ENCODE data around the gene DYNC1LI1. TPM values are rescaled to one million over a fixed set of nuclear protein-coding genes. Genes with fewer than 3 reads are reported as not detected.
A peak's percentile ranks its signal among the peaks of the same experiment; 100 is the strongest.
"Not testable (repeated sequence)": the region's sequence is repeated elsewhere in the genome, so short reads cannot be mapped to it uniquely, and the experiment has no call there.

DYNC1LI1 gene
- total and polyA plus RNA-seq, 2 donors (not counting 1 experiment from before 2014, with no cell fraction given): 15.0 to 38.8 TPM

DNA sequence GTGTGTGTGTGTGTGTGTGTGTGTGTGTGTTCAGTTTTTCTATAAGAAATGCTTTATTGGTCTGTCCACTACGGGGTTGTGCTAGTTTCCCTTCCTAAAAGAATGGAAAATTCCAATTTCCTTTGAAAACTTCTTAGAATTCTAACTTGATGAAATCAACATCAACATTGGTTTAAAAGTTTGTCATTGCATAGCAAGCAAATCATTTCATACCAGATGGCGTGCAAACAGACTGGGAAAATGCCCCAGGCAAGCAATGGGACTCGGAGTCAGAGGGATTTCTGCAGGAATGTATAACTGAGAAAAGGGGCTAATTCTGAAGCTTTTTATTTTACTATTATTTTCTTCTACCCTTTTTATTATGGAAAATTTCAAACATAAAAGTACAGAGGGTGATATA is 13.1 kb upstream of the DYNC1LI1 start:
- no peak overlapping the region for H3K27ac Mint-ChIP-seq
- ChIA-PET CTCF (no interaction called here), POLR2A (no interaction called here)
- no peaks in the 10 kb centered on the region for H3K9me3 Mint-ChIP-seq (ENCODE audit: insufficient read depth)
- Histone ChIP-seq H3K4me3 (ENCODE audit: control extremely low read depth in 1 of 5, extremely low read depth in 1 of 5, insufficient read depth in 1 of 5, low read depth in 2 of 5, low read length in 4 of 5) (no peak overlapping the region), H3K27ac (ENCODE audit: low read length in 2 of 2) (no peak overlapping the region), H3K4me2 (replicated peaks; ENCODE audit: low read depth, low read length, poor library complexity, severe bottlenecking) (no peak overlapping the region), H3K27me3 (replicated peaks in 1 of 4; ENCODE audit: control extremely low read depth in 1 of 4, control insufficient read depth in 3 of 4, insufficient read depth in 4 of 4, low read length in 3 of 4) (no peaks in the 10 kb centered on the region), H3K79me2 (ENCODE audit: control insufficient read depth, insufficient read depth, low read length) (no peaks in the 10 kb centered on the region), H3K36me3 (replicated peaks in 1 of 2; ENCODE audit: control extremely low read depth in 1 of 2, control insufficient read depth in 1 of 2, extremely low read depth in 1 of 2, insufficient read depth in 2 of 2, low read length in 1 of 2) (no peaks in the 10 kb centered on the region), H3K4me1 (ENCODE audit: control insufficient read depth in 2 of 2, insufficient read depth in 2 of 2, low read length in 2 of 2) (no peaks in the 10 kb centered on the region), H3K9me3 (ENCODE audit: control extremely low read depth in 1 of 3, control insufficient read depth in 2 of 3, insufficient read depth in 1 of 3, low read length in 2 of 3) (peaks cover 0 to 3% (median 0%) of the 10 kb centered on the region in 3 donors), H3K9ac (ENCODE audit: low read length) (no peak overlapping the region), H4K20me1 (ENCODE audit: control insufficient read depth, insufficient read depth, low read length, poor library complexity, severe bottlenecking) (no peaks in the 10 kb centered on the region), H2AFZ (ENCODE audit: insufficient read depth, low read depth, low read length, poor library complexity, severe bottlenecking) (no peak overlapping the region)
- ATAC-seq (ENCODE audit: low read depth): no peak
- H3K4me1 Mint-ChIP-seq: peaks cover 6% of the 10 kb centered on the region
- intact Hi-C loops (cut with micrococcal nuclease): no loop called here
- TF ChIP-seq, protein P1, sequence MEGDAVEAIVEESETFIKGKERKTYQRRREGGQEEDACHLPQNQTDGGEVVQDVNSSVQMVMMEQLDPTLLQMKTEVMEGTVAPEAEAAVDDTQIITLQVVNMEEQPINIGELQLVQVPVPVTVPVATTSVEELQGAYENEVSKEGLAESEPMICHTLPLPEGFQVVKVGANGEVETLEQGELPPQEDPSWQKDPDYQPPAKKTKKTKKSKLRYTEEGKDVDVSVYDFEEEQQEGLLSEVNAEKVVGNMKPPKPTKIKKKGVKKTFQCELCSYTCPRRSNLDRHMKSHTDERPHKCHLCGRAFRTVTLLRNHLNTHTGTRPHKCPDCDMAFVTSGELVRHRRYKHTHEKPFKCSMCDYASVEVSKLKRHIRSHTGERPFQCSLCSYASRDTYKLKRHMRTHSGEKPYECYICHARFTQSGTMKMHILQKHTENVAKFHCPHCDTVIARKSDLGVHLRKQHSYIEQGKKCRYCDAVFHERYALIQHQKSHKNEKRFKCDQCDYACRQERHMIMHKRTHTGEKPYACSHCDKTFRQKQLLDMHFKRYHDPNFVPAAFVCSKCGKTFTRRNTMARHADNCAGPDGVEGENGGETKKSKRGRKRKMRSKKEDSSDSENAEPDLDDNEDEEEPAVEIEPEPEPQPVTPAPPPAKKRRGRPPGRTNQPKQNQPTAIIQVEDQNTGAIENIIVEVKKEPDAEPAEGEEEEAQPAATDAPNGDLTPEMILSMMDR (IDR thresholded peaks at IDR 0.05): no peak
- no peak for TF ChIP-seq EZH2 (IDR thresholded peaks at IDR 0.05; ENCODE audit: borderline replicate concordance, insufficient read depth, low read depth, low read length, poor library complexity, severe bottlenecking)
- WGBS (ENCODE audit: insufficient coverage): no CpG with 5 or more reads among the region's 3 CpGs
- no peaks in the 10 kb centered on the region for H3K27me3 Mint-ChIP-seq
- H3K4me3 Mint-ChIP-seq: no peak overlapping the region
- no peak for DNase-seq

DNA sequence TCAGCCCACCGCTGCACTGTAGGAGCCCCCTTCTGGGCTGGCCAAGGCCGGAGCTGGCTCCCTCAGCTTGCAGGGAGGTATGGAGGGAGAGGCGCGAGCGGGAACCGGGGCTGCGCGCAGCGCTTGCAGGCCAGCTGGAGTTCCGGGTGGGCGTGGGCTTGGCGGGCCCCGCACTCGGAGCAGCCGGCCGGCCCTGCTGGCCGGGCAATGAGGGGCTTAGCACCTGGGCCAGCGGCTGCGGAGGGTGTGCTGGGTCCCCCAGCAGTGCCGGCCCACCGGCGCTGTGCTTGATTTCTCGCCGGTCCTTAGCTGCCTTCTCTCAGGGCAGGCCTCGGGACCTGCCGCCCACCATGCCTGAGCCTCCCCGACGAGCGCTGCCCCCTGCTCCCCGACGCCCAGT is 8.0 kb upstream of the DYNC1LI1 start:
- Histone ChIP-seq H3K27ac (ENCODE audit: low read length in 2 of 2) (peak overlapping the region in 1 of 2 donors; percentile 66), H3K4me1 (ENCODE audit: control insufficient read depth in 2 of 2, insufficient read depth in 2 of 2, low read length in 2 of 2) (peaks cover 17 to 22% of the 10 kb centered on the region in 2 donors), H3K4me2 (replicated peaks; ENCODE audit: low read depth, low read length, poor library complexity, severe bottlenecking) (peak overlapping the region; percentile 58)
- H3K36me3 ChIP-seq (replicated peaks in 1 of 2; ENCODE audit: control extremely low read depth in 1 of 2, control insufficient read depth in 1 of 2, extremely low read depth in 1 of 2, insufficient read depth in 2 of 2, low read length in 1 of 2); H3K9me3 ChIP-seq (ENCODE audit: control extremely low read depth in 1 of 3, control insufficient read depth in 2 of 3, insufficient read depth in 1 of 3, low read length in 2 of 3); ATAC-seq (ENCODE audit: low read depth); DNase-seq; H4K20me1 ChIP-seq (ENCODE audit: control insufficient read depth, insufficient read depth, low read length, poor library complexity, severe bottlenecking); H2AFZ ChIP-seq (ENCODE audit: insufficient read depth, low read depth, low read length, poor library complexity, severe bottlenecking); H3K4me3 ChIP-seq (ENCODE audit: control extremely low read depth in 1 of 5, extremely low read depth in 1 of 5, insufficient read depth in 1 of 5, low read depth in 2 of 5, low read length in 4 of 5); H3K9ac ChIP-seq (ENCODE audit: low read length); H3K79me2 ChIP-seq (ENCODE audit: control insufficient read depth, insufficient read depth, low read length); H3K27me3 ChIP-seq (replicated peaks in 1 of 4; ENCODE audit: control extremely low read depth in 1 of 4, control insufficient read depth in 3 of 4, insufficient read depth in 4 of 4, low read length in 3 of 4); H3K9me3 Mint-ChIP-seq (ENCODE audit: insufficient read depth); H3K27me3 Mint-ChIP-seq; H3K4me3 Mint-ChIP-seq: not testable (repeated sequence)
- Mint-ChIP-seq H3K4me1 (peaks cover 19% of the 10 kb centered on the region), H3K27ac (peak overlapping the region; percentile 78)
- ChIA-PET POLR2A (interaction anchor here (1.5 kb wide), 1 partner anchor 9 kb away, joined by 3 read pairs; no protein-coding TSS in a partner anchor), CTCF (interaction anchor here (1.5 kb wide), 1 partner anchor 69 kb away, joined by 5 read pairs; no protein-coding TSS in a partner anchor)
- intact Hi-C loops (cut with micrococcal nuclease): loop anchor here (10.0 kb wide), 1 partner anchor 204 kb away; no protein-coding TSS in a partner anchor
- 97% methylated on average over 31 of the region's 31 CpGs for WGBS (ENCODE audit: insufficient coverage)

All from B cell (primary cell).